Measurements from ENCODE around the gene CNTF. TPM values are rescaled to one million over a fixed set of nuclear protein-coding genes. Genes with fewer than 3 reads are reported as not detected.

Gene CNTF
- total and polyA plus RNA-seq, 2 experiments from 2014 or later: 0.24 to 1.8 TPM

DNA sequence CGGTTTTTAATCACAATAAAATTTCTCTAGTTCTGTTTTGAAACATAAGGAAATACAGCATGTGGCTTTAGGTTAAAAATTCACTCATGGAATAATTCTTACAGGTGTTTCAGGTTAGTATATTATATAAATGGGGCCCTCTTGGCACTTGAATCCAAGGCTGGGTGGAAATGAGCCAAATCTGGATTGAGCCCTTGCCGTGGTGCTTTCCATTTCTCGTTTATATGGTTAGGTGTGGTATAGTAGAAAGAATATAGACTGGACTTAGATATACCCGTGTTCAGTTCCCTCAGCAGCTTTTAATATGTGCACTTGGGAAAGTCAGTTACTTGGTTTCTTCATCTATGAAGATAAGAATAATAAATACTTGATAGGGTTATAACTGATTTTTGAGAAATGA lies 27.6 kb upstream of the CNTF start:
- Histone ChIP-seq H3K79me2 (replicated peaks; ENCODE audit: insufficient read depth) (peaks cover 99% of the 10 kb centered on the region), H4K20me1 (replicated peaks; ENCODE audit: insufficient read depth) (peaks cover 52% of the 10 kb centered on the region), H3K9me2 (ENCODE audit: insufficient read depth) (no peaks in the 10 kb centered on the region), H2AFZ (no peak overlapping the region), H3F3A (replicated peaks; ENCODE audit: low read depth) (no peaks in the 10 kb centered on the region), H3K4me3 (no peak overlapping the region), H3K4me2 (no peak overlapping the region), H3K36me3 (ENCODE audit: insufficient read depth) (no peaks in the 10 kb centered on the region), H3K27me3 (ENCODE audit: insufficient read depth) (no peaks in the 10 kb centered on the region), H3K27ac (ENCODE audit: low read depth) (no peak overlapping the region), H3K4me1 (ENCODE audit: insufficient read depth) (peaks cover 10% of the 10 kb centered on the region; the same call in 1 of the 2 replicates)
- Mint-ChIP-seq H3K27me3 (ENCODE audit: insufficient read depth, low read depth, poor library complexity) (peaks cover 1% of the 10 kb centered on the region), H3K9me3 (no peaks in the 10 kb centered on the region), H3K36me3 (ENCODE audit: low read depth) (peaks cover 7% of the 10 kb centered on the region; the same call in 1 of the 3 replicates), H3K27ac (no peak overlapping the region), H3K4me1 (peaks cover 32% of the 10 kb centered on the region), H3K4me3 (no peak overlapping the region)
- TF ChIP-seq, protein P1, sequence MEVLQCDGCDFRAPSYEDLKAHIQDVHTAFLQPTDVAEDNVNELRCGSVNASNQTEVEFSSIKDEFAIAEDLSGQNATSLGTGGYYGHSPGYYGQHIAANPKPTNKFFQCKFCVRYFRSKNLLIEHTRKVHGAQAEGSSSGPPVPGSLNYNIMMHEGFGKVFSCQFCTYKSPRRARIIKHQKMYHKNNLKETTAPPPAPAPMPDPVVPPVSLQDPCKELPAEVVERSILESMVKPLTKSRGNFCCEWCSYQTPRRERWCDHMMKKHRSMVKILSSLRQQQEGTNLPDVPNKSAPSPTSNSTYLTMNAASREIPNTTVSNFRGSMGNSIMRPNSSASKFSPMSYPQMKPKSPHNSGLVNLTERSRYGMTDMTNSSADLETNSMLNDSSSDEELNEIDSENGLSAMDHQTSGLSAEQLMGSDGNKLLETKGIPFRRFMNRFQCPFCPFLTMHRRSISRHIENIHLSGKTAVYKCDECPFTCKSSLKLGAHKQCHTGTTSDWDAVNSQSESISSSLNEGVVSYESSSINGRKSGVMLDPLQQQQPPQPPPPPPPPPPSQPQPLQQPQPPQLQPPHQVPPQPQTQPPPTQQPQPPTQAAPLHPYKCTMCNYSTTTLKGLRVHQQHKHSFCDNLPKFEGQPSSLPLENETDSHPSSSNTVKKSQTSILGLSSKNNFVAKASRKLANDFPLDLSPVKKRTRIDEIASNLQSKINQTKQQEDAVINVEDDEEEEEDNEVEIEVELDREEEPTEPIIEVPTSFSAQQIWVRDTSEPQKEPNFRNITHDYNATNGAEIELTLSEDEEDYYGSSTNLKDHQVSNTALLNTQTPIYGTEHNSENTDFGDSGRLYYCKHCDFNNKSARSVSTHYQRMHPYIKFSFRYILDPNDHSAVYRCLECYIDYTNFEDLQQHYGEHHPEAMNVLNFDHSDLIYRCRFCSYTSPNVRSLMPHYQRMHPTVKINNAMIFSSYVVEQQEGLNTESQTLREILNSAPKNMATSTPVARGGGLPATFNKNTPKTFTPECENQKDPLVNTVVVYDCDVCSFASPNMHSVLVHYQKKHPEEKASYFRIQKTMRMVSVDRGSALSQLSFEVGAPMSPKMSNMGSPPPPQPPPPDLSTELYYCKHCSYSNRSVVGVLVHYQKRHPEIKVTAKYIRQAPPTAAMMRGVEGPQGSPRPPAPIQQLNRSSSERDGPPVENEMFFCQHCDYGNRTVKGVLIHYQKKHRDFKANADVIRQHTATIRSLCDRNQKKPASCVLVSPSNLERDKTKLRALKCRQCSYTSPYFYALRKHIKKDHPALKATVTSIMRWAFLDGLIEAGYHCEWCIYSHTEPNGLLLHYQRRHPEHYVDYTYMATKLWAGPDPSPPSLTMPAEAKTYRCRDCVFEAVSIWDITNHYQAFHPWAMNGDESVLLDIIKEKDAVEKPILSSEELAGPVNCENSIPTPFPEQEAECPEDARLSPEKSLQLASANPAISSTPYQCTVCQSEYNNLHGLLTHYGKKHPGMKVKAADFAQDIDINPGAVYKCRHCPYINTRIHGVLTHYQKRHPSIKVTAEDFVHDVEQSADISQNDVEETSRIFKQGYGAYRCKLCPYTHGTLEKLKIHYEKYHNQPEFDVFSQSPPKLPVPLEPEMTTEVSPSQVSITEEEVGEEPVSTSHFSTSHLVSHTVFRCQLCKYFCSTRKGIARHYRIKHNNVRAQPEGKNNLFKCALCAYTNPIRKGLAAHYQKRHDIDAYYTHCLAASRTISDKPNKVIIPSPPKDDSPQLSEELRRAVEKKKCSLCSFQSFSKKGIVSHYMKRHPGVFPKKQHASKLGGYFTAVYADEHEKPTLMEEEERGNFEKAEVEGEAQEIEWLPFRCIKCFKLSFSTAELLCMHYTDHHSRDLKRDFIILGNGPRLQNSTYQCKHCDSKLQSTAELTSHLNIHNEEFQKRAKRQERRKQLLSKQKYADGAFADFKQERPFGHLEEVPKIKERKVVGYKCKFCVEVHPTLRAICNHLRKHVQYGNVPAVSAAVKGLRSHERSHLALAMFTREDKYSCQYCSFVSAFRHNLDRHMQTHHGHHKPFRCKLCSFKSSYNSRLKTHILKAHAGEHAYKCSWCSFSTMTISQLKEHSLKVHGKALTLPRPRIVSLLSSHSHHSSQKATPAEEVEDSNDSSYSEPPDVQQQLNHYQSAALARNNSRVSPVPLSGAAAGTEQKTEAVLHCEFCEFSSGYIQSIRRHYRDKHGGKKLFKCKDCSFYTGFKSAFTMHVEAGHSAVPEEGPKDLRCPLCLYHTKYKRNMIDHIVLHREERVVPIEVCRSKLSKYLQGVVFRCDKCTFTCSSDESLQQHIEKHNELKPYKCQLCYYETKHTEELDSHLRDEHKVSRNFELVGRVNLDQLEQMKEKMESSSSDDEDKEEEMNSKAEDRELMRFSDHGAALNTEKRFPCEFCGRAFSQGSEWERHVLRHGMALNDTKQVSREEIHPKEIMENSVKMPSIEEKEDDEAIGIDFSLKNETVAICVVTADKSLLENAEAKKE (CRISPR knock-in tag; IDR thresholded peaks at IDR 0.05): no peak
- TF ChIP-seq CREB1 (CRISPR knock-in tag; IDR thresholded peaks at IDR 0.05; ENCODE audit: low read depth): no peak
- TF ChIP-seq JUNB (IDR thresholded peaks at IDR 0.05; ENCODE audit: unreplicated experiment): no peak
- TF ChIP-seq POLR2AphosphoS5 (IDR thresholded peaks at IDR 0.05; ENCODE audit: low read depth): no peak
- TF ChIP-seq, protein P2, sequence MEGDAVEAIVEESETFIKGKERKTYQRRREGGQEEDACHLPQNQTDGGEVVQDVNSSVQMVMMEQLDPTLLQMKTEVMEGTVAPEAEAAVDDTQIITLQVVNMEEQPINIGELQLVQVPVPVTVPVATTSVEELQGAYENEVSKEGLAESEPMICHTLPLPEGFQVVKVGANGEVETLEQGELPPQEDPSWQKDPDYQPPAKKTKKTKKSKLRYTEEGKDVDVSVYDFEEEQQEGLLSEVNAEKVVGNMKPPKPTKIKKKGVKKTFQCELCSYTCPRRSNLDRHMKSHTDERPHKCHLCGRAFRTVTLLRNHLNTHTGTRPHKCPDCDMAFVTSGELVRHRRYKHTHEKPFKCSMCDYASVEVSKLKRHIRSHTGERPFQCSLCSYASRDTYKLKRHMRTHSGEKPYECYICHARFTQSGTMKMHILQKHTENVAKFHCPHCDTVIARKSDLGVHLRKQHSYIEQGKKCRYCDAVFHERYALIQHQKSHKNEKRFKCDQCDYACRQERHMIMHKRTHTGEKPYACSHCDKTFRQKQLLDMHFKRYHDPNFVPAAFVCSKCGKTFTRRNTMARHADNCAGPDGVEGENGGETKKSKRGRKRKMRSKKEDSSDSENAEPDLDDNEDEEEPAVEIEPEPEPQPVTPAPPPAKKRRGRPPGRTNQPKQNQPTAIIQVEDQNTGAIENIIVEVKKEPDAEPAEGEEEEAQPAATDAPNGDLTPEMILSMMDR (conservative IDR thresholded peaks at IDR 0.05; ENCODE audit: low read depth in 2 of 2): no peak
- TF ChIP-seq EZH2 (IDR thresholded peaks at IDR 0.05; ENCODE audit: low read depth, unreplicated experiment): no peak
- TF ChIP-seq ZNF331 (CRISPR knock-in tag; IDR thresholded peaks at IDR 0.05; ENCODE audit: low read depth): no peak
- TF ChIP-seq STAT1 (IDR thresholded peaks at IDR 0.05; ENCODE audit: unreplicated experiment): no peak
- no peak for TF ChIP-seq ZNF114 (CRISPR knock-in tag; IDR thresholded peaks at IDR 0.05)
- DNase-seq (ENCODE audit: low spot score): no peak
- no peak for ATAC-seq

All from GM23338 (cell line).